ENCODE measurements around the gene KRTAP25-1.

DNA sequence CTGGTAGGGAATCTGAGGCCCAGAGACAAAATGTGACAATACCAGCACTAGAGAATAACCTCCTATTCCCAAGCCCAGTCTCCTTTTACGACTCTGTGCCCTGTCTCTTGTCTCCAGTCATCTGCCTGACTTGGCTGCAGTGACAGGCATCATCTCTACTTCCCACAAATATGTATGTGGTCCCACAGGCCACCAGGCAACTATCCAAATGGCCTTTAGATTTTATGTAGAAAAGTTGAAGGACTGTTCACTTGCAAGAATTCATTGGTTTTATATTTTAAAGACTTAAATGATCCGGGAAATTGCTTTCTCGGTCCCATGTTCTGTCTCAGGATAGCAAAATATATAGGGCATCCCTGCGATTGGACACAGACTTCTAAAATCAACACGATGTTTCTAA lies 18.2 kb downstream of the KRTAP25-1 start:
- TF ChIP-seq CTCF (IDR thresholded peaks at IDR 0.05 in 4 of 5, conservative IDR thresholded peaks at IDR 0.05 in 1 of 5) (no peak), POLR2A (IDR thresholded peaks at IDR 0.05) (no peak)
